HG03159 (cell line): ENCODE data around the gene NR5A2.
"Not testable (repeated sequence)": the region's sequence is repeated elsewhere in the genome, so short reads cannot be mapped to it uniquely, and the experiment has no call there.

Experiments
- ATAC-seq: cut with Tn5 transposase; IDR thresholded peaks from one replicate; pipeline ENCODE4 v1.9.1; 2021; ENCODE audit warnings: mild to moderate bottlenecking, moderate library complexity; ENCODE audit not compliant: unreplicated experiment

The NR5A2 gene

GRCh38 chr1:200187332-200187731 lies 159.8 kb downstream of the NR5A2 start:
- ATAC-seq, result not testable (repeated sequence)

- ATAC-seq, result no peak
These were observed 164.5 kb downstream of the NR5A2 start for GRCh38 chr1:200191993-200192392.

DNA sequence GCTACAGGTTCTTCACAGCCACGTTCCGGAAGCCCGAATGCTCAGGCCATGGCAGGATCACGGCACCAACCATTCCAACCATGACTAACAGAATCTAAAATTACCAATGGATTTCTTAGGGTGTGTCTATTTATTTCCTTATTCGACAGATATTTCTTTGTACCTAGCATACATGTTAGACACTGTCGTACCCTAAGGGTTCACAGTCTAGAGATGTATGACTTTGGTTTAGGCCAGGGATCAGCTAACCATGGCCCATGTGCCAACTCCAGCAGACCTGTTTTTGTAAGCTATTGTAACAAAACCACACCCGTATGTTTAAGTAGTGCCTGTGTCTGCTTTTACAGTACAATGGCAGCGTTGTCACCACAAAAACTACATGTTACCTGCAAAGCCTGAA lies 167.0 kb downstream of the NR5A2 start:
- ATAC-seq, result no peak

DNA sequence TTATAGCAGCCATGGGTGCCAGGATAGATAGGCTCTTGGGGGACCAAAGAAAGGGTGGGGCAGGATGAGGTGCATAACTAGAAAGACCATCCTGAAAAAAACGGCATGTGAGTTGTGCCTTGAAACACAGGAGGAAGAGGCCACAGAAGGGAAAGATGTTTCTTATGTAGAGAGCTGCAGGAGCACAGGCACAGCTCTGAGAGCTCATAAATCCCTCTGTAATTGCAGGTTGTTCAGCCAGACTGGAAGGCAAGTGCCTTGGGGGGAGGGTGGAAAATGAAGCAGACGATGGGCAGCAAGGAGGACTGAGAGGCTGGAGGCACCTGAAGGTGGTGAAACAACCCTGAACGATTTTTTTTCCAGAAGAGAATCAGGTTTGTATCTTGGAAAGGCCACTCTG lies 170.7 kb downstream of the NR5A2 start:
- no peak for ATAC-seq

- no peak for ATAC-seq
These were observed 177.9 kb downstream of the NR5A2 start for GRCh38 chr1:200205216-200205995.

DNA sequence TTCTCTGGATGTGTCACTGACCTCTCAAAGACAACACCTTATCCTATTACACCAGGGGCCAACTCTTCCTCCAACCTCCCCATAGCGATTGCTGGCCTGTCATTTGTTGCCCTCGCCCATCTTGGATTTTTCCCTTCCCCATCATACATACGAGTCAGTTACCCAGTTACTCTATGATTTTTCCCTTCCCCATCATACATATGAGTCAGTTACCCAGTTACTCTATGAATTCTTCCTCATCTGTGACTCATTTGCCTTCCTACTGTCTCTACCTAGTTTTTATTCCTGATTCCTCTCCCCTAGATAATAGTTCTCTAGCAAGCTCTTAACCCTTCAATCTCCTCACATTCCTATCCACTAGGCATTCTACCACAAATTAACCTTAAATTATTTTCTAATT lies 178.8 kb downstream of the NR5A2 start:
- ATAC-seq, result no peak

DNA sequence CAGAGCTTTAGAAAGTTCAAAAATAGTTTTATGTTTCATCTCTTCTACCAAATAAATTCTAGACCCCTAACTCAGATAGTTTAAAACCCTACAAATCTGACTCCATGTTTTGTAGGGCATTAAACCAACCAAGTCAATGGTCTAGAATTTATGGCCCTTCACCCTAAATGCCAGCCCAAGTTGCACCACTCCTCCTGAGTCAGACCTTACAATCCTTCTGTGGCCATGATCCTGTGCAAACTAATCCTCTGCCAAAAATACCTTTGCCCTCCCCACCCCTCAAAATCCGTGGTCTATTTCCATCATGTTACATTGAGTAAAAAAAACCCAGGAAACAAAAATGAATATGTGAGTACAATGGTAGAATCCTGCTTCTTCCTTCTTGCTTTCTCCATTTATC lies 179.3 kb downstream of the NR5A2 start:
- ATAC-seq, result no peak

DNA sequence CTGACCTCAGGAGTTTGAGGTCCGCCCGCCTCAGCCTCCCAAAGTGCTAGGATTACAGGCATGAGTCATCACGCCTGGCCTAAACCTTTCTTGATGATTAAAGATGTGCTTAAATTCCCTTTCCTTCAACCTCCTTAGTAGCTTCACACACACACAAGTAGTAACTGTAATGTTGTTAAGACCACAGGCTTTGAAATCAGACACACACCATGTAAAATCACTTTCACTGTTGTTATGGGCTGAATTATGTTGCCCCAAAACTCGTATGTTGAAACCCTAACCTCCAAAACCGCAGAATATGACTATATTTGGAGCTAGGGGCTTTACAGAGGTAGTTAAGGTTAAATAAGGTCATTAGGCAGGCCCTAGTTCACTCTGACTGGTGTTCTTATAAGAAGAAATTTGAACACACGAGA lies 180.2 kb downstream of the NR5A2 start:
- peak; percentile 92 for ATAC-seq

GRCh38 chr1:200211157-200211556 lies 183.6 kb downstream of the NR5A2 start:
- ATAC-seq, result no peak

GRCh38 chr1:200213392-200213791 lies 185.9 kb downstream of the NR5A2 start:
- ATAC-seq, result no peak

DNA sequence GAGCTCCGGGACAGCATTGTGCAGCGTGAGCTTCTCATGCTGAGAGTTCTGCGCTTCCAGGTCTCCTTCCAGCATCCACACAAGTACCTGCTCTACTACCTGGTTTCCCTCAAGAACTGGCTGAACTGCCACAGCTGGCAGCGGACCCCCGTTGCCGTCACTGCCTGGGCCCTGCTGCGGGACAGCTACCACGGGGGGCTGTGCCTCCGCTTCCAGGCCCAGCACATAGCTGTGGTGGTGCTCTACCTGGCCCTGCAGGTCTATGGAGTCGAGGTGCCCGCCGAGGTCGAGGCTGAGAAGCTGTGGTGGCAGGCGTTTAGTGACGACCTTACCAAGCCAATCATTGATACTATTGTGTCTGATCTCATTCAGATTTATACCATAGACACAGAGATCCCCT lies 186.4 kb downstream of the NR5A2 start:
- ATAC-seq, result no peak

- no peak for ATAC-seq
These were observed 187.8 kb downstream of the NR5A2 start for GRCh38 chr1:200215350-200215749.

DNA sequence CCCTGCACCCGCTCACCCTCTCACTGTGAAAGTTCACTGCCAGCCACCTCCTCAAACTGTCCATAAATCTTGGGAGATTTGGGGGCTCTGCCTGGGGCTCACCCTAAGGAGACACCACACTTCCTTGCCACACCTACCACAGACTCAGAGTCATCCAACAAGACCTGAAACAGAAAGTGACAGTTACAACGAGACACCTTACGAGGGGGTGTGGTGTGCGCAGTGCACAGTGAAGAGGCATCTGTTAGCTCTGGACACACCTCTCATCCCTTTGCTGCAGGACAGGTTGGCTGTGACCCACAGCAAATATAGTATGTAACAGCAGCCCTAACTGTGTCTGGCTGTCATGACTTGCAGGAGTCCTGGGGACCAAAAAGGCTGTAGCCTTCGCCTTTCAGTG lies 190.2 kb downstream of the NR5A2 start:
- peak; percentile 60 for ATAC-seq

- ATAC-seq, result no peak
These were observed 194.2 kb downstream of the NR5A2 start for GRCh38 chr1:200221614-200222282.

GRCh38 chr1:200223207-200223606 lies 195.7 kb downstream of the NR5A2 start:
- ATAC-seq, result no peak

DNA sequence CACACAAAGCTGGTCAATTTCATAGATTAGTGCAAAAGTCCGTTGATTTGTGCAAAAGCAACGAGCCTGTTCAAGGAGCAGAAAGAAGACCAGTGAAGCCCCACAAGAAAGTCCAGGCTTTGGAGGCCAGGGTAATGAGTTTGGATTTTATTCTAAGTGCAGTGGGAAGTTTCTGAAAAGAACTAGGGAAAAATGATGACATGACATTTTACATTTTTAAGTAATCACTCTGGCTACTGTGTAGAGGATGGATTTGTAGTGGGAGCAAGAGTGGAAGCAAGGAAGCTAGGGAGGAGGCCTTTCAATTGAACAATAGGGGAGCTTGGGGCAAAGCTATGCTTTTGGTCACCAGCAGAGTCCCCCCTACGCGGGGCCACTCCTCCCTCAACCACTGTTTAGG lies 196.1 kb downstream of the NR5A2 start:
- no peak for ATAC-seq

GRCh38 chr1:200224315-200224714 lies 196.8 kb downstream of the NR5A2 start:
- no peak for ATAC-seq

DNA sequence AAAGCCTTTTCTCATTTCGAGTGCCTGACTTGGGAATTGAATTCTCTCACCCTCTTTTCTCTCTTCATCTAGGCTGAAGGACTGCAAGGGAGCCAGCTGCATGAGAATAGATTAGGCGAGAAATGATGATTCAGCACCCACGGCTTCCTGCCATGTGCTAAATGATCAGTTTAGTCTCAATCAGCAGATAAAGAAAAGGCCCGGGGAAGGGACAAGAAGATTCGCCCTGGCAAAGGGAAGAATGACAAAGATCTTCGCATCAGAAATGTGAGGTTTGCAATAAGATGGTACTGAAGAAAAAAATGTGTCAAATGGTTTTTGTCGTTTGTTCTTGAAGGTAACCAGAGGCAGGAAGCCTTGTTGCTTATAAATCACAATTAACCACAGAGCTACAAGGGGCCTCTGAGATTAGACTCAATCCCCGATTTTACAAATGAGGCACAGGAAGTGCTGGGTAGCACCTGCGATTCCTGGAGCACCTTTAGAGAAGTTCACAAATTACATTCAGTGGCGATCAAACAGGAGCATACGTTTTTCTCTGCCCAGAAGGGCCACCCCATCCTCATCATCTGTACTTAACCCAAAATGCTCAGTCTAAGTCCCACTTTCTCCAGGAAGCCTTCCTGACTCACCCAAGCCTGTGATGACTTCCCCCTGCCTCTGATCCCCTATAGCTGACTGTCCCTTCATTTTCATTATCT lies 198.9 kb downstream of the NR5A2 start:
- ATAC-seq, result no peak

DNA sequence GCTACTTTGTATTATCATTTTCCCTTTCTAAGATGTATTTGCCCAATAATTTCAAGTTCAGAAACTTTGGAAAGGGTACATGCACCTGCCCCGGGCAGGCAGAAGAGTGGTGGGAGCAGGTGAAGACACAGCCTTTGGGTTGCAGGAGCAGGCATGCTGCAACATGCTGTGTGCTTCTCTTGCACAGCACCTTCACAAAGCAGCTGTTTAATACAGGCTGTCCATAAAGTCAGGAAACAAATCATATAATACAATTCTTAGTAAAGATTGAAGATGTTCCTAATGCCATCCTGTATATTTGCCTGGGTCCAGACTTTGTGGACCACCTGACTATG lies 199.4 kb downstream of the NR5A2 start:
- no peak for ATAC-seq
